Epithelial cell of esophagus (primary cell): ENCODE results near the gene PCIF1.
"Not testable (repeated sequence)": the region's sequence is repeated elsewhere in the genome, so short reads cannot be mapped to it uniquely, and the experiment has no call there.

Experiments used
- DNase-seq: peaks from one replicate; pipeline ENCODE4 v3.0.0; 2010; ENCODE audit warnings: low read depth
- H3K4me3 ChIP-seq: 2 replicates; pipeline ENCODE4 v1.5.1; 2011; ENCODE audit warnings: mild to moderate bottlenecking, low read length, control low read depth
- CTCF ChIP-seq: IDR thresholded peaks from 2 replicates; pipeline ENCODE4 v1.5.1; 2011; ENCODE audit warnings: low read depth, mild to moderate bottlenecking, low read length, control low read depth, inconsistent platforms; ENCODE audit not compliant: insufficient read depth; ENCODE audit errors: missing control alignments

The PCIF1 gene

GRCh38 chr20:45950330-45950646 lies 15.8 kb downstream of the PCIF1 start:
- TF ChIP-seq CTCF: no peak
- H3K4me3 ChIP-seq: no peak overlapping the region
- no peak for DNase-seq

GRCh38 chr20:45951925-45952834 lies 17.7 kb downstream of the PCIF1 start:
- no peak overlapping the region for H3K4me3 ChIP-seq
- TF ChIP-seq CTCF: no peak
- DNase-seq: no peak

- TF ChIP-seq CTCF: no peak
These were observed 18.4 kb downstream of the PCIF1 start for GRCh38 chr20:45952861-45953260.

GRCh38 chr20:45953672-45954071 lies 19.2 kb downstream of the PCIF1 start:
- no peak overlapping the region for H3K4me3 ChIP-seq
- DNase-seq: no peak
- no peak for TF ChIP-seq CTCF

More at GRCh38 chr20:45952861-45953260, 18.4 kb downstream of the PCIF1 start:
- H3K4me3 ChIP-seq: no peak overlapping the region
- no peak for DNase-seq

GRCh38 chr20:45956326-45956725 lies 21.8 kb downstream of the PCIF1 start:
- not testable (repeated sequence) for H3K4me3 ChIP-seq, DNase-seq

- DNase-seq: no peak
- TF ChIP-seq CTCF: no peak
- H3K4me3 ChIP-seq: no peak overlapping the region
These were observed 22.8 kb downstream of the PCIF1 start for GRCh38 chr20:45957021-45957941.

GRCh38 chr20:45958593-45958992 lies 24.1 kb downstream of the PCIF1 start:
- no peak for DNase-seq
- H3K4me3 ChIP-seq: no peak overlapping the region
- no peak for TF ChIP-seq CTCF
